UCSD-AML1 (cell line): ENCODE measurements around the gene RALGAPA2.

ENCODE experiments used
- DNase-seq: peaks from one replicate; lab custom pipeline; 2025; ENCODE audit not compliant: unreplicated experiment; lab: John Stamatoyannopoulos, UW

Gene RALGAPA2

DNA sequence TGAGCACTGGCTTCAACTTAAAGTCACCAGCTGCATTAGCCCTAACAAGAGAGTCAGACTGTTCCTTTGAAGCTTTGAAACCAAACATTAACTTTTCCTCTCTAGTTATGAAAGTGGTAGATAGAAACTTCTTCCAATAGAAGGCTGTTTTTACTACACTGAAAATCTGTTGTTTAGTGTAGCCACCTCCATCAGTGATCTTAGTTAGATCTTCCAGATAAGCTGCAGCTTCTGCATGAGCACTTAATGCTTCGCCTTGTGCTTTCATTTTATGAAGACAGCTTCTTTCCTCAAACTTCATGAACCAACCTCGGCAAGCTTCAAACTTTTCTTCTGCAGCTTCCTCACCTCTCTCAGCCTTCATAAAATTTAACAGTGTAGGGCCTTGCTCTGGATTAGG lies 211.3 kb downstream of the RALGAPA2 start:
- DNase-seq: no peak

DNA sequence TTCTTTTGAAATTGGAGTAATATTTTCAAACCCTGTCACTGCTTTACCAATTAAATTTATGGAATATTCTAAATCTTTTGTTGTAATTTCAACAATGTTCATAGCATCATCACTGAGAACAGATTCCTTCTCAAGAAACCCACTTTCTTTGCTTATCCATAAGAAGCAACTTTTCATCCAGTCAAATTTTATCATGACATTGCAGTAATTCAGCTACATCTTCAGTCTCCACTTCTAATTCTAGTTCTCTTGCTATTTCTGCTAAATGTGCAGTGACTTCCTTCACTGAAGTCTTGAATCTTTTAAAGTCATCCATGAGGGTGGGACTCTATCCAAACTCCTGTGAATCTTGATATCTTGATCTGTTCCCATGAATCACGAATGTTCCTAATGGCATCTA lies 212.1 kb downstream of the RALGAPA2 start:
- DNase-seq: no peak

DNA sequence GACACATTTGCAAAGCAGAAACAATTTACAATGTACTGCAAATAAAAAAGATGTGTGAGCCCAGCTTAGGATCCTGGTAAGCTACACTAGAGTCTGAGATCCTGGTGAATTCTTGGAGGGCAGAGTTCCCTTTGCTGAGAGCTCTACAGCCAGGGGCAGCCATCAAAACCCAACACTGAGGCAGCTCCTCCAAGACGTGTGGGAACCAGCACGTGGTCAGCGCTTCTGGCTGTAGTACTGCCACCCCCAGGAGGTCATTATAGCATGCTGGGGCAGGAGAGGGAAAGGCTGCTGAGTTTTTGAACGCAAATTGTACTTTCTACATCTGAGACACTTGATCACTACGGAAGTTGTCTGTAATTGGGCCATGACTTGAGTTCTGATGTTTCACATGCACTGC lies 213.0 kb downstream of the RALGAPA2 start:
- DNase-seq: no peak

GRCh38 chr20:20498076-20498861 lies 214.2 kb downstream of the RALGAPA2 start:
- DNase-seq: no peak

DNA sequence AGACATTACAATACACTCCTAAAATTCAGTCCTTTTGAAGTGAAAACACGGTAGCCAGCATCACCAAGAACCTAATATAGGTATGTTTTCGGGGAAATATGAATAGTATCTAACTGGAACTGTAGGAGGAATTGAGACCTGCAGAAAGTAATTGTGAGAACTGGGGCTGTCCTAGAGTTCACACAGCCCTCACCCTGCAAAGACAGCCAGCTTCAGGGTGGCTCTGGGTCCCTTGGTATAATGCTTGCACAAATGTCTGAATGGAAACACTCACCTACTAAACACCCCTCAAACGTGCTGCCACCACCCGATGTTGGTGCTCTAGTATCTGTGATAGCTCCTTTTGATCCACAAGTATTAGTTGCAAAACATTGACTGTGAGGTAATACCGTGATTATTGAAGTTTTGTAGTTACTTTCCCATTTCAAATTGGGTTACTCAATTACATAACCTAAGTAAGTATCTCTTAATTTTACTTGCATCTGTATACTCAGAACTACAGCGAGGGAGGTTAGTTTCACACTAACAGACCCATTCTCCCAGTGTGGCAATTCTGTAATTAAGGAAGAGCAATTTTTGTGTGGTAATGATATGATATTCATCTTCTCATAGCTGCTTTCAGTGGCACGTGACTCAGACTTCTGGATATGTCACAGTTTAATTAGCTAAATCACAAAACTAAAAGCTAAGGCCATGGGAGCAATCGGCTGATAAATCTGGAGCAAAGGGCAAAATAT lies 215.0 kb downstream of the RALGAPA2 start:
- DNase-seq: no peak

- no peak for DNase-seq
These were observed 216.5 kb downstream of the RALGAPA2 start for GRCh38 chr20:20495729-20496503.

GRCh38 chr20:20493701-20494100 lies 218.7 kb downstream of the RALGAPA2 start:
- DNase-seq: no peak

- no peak for DNase-seq
These were observed 219.7 kb downstream of the RALGAPA2 start for GRCh38 chr20:20492521-20493332.

DNA sequence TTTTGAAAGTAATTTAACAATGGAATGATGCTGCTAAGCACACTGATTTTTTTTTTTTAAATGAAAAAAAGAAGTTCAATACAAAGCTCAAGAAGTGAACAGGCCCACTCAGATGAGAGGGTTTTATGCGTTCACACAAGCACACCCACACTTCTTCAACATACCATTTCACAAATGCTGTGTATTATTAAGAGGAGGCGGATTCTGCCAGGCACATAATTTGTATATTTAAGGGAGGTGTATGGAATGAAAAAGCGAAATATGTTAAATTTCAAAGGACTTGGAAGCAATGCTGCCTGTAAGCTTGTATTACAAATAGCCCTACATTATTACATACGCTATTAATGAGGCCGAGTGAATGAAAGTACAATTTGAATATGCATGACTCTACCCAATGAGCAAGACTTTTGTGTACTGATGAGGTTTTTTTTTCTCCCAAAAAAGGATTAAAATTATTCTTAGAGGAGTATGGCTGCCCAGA lies 220.6 kb downstream of the RALGAPA2 start:
- no peak for DNase-seq

- no peak for DNase-seq
These were observed 221.2 kb downstream of the RALGAPA2 start for GRCh38 chr20:20491110-20491783.

- no peak for DNase-seq
These were observed 221.8 kb downstream of the RALGAPA2 start for GRCh38 chr20:20490673-20491072.

DNA sequence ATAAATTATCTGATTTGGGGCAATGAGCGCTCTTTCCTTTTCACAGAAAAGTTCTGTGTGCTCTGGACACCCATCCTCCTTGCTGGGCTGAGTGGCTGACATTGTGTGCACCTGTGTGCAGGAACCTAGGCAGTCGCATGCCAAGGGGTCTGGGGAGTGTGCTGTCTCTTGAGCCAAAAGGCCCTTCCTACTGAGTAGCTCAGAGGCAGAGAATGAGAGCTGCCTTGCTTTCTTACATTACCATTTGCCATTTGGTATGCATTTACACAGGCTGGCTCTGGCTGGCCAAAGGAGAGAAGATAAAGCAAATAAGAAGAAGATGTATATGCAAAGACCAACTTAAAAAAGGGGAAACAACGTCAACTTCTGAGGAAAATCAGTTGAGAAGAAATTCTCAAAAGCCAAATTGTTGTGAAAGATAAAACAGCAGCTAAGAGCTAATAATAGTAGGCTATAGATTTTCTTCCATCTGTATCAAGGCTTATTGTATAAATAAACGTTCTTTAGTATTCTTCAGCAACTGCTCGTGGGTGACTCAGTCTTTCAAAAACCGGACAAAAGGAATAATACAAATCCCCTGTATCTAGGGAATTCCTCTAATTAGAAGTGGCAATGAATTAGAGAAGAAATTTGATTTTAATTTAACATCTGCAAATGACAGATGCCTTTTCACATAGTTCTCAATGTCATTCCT lies 222.6 kb downstream of the RALGAPA2 start:
- DNase-seq: no peak

- DNase-seq: no peak
These were observed 223.4 kb downstream of the RALGAPA2 start for GRCh38 chr20:20489054-20489453.

DNA sequence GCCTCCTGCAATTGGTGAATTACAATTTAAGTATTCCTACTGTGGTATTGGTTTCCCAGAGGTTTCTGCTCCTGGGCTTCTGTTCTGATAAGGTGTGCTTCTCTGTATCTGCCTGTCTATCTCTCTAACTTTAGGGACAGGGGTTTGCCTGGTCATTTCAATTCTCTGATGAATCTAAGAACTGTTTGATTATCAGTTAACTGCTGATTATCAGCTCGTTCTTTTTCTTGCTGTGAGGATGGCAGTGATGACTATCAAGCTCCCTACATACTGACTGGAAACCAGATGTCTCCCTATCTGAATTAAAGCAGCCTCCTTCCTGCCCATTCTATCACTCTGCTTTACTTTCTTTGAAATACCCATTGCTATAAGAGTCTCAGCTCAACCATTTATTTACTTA lies 224.1 kb downstream of the RALGAPA2 start:
- no peak for DNase-seq

DNA sequence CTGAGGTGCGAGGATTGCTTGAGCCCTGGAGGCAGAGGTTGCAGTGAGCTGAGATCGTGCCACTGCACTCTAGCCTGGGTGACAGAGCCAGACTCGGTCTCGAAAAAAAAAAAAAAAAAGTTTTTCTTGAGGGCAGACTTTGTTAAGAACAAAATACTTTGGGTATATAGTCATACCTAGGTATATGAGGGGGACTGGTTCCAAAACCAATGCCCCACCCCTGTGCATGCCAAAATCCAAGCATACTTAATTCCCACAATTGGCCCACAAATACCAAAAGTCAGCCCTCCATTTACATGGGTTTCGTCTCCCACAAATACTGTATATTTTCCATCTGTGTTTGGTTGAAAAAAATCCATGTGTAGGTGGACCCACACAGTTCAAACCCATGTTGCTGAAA lies 224.6 kb downstream of the RALGAPA2 start:
- DNase-seq: no peak

- DNase-seq: no peak
These were observed 229.1 kb downstream of the RALGAPA2 start for GRCh38 chr20:20483328-20483727.

DNA sequence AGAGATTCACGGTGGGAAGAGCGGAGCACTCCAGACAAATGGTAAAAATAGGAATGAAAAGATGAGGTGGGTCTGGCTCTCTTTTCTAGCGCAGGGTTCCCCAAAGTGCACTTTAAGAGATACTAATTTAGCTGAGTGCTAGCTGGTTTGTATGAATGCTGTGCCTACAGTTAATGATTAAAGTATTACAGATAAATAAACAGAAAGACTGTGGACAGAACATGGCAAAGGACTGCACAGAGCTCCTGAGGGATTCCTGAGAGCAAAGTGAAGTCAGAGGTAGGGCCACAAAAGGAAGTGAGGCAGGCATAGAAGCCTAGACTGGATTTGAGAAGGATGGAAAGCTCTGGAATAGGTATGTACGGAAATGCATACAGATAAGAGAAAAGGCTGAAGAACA lies 230.0 kb downstream of the RALGAPA2 start:
- no peak for DNase-seq

DNA sequence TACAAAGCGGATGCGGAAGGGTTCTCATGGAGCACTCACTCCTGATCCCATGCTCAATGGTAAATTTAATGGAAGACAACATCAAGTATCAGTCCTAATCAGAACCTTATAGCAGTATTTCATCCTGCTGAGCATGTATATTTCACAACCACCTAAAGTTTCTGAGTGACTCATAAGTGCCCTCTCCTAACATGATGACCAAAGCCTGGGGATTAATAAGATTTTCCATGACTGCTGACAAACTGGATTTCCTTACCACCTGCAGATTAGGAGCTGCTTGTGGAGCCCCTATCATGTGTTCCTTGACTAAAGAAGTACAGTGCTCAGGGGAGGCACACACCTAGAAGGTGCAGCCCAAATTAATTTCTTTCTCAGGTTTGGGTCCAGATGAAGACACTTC lies 231.8 kb downstream of the RALGAPA2 start:
- no peak for DNase-seq

DNA sequence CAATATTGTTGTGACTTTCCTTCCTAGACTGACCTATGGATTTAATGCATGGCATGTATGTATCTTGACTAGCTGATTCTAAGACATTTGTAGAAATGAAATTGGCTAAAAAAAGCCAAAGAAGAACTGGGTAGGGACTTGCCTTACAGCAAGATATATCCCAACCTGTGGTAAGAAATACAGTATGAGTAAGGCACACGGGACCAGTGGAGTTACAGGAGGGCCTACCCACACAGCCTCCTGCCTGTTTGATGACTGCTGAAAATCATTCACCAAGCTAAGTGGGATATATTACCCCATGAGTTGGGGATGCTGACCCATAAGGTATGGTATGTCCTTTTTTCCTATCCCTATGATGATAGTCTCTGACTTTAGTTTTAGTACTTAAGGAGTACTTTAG lies 232.3 kb downstream of the RALGAPA2 start:
- no peak for DNase-seq
